ENCODE results near the gene HFE. TPM values are rescaled to one million over a fixed set of nuclear protein-coding genes. Genes with fewer than 3 reads are reported as not detected.
"Not testable (repeated sequence)": the region's sequence is repeated elsewhere in the genome, so short reads cannot be mapped to it uniquely, and the experiment has no call there.

The HFE gene, protein sequence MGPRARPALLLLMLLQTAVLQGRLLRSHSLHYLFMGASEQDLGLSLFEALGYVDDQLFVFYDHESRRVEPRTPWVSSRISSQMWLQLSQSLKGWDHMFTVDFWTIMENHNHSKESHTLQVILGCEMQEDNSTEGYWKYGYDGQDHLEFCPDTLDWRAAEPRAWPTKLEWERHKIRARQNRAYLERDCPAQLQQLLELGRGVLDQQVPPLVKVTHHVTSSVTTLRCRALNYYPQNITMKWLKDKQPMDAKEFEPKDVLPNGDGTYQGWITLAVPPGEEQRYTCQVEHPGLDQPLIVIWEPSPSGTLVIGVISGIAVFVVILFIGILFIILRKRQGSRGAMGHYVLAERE
- polyA plus RNA-seq (ENCODE audit: insufficient read length in 4 of 4), result 1 to 10 TPM; 7.4 to 8.8 (median 8.2) TPM

DNA sequence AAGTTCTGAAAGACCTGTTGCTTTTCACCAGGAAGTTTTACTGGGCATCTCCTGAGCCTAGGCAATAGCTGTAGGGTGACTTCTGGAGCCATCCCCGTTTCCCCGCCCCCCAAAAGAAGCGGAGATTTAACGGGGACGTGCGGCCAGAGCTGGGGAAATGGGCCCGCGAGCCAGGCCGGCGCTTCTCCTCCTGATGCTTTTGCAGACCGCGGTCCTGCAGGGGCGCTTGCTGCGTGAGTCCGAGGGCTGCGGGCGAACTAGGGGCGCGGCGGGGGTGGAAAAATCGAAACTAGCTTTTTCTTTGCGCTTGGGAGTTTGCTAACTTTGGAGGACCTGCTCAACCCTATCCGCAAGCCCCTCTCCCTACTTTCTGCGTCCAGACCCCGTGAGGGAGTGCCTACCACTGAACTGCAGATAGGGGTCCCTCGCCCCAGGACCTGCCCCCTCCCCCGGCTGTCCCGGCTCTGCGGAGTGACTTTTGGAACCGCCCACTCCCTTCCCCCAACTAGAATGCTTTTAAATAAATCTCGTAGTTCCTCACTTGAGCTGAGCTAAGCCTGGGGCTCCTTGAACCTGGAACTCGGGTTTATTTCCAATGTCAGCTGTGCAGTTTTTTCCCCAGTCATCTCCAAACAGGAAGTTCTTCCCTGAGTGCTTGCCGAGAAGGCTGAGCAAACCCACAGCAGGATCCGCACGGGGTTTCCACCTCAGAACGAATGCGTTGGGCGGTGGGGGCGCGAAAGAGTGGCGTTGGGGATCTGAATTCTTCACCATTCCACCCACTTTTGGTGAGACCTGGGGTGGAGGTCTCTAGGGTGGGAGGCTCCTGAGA is at the start of gene HFE:
Gene HFE (plus strand): TSS at position 146 of the 832 bp plus-strand sequence. CDS start 12 bp downstream, at position 158.
- peak in 2 of 4 donors; percentile 44 to 55 for DNase-seq (ENCODE audit: low read depth in 4 of 4, low spot score in 2 of 4)

DNA sequence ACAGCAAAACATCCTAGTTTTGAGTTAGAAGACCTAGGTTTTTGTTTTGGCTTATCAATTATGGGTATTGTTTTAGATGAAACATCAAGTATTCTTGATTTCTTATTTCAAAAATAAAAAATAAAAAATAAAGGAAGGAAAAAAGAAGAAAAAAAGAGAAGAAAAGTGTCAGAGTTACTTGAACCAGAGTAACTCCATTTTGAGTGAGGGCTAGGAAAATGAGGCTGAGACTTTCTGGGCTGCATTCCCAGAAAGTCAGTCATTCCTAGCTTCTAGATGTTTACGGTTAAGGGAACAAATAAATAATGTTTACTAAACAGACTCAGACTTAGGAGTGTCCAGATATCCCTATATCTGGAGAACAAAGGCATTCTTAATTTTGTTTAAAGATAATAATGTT is 45.3 kb upstream of the HFE start:
- no peak for DNase-seq (ENCODE audit: low read depth in 4 of 4, low spot score in 2 of 4)

DNA sequence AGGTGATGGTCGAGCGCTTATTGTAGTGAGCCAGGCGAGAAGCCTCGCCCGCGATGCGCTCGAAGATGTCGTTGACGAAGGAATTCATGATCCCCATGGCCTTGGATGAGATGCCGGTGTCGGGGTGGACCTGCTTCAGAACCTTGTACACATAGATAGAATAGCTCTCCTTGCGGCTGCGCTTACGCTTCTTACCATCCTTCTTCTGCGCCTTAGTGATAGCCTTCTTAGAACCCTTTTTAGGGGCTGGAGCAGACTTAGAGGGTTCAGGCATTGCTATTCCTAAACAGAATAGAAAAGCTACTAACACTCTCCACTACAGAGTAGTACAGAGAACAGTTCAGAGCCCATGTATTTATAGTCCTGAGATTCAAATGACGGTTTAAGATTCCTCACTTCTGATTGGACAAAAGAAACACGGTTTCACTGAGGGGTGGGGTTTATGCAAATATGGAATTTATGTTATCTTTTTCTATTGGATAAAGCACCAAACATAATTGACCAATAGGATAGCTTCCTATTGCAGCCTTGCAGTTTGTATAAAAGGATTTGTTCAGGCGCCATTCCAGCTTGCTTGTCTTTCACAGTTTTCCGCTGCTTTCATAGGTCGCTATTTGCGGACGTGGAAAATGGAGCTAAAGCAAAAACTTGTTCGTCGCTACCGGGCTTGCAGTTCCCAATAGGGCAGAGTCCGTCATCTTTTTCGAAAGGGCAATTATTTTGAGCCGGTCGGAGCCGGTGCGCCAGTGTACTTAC is 43.7 kb upstream of the HFE start:
- DNase-seq (ENCODE audit: low read depth in 4 of 4, low spot score in 2 of 4), result peak in 3 of 4 donors; percentile 96 to 98 (median 97)

DNA sequence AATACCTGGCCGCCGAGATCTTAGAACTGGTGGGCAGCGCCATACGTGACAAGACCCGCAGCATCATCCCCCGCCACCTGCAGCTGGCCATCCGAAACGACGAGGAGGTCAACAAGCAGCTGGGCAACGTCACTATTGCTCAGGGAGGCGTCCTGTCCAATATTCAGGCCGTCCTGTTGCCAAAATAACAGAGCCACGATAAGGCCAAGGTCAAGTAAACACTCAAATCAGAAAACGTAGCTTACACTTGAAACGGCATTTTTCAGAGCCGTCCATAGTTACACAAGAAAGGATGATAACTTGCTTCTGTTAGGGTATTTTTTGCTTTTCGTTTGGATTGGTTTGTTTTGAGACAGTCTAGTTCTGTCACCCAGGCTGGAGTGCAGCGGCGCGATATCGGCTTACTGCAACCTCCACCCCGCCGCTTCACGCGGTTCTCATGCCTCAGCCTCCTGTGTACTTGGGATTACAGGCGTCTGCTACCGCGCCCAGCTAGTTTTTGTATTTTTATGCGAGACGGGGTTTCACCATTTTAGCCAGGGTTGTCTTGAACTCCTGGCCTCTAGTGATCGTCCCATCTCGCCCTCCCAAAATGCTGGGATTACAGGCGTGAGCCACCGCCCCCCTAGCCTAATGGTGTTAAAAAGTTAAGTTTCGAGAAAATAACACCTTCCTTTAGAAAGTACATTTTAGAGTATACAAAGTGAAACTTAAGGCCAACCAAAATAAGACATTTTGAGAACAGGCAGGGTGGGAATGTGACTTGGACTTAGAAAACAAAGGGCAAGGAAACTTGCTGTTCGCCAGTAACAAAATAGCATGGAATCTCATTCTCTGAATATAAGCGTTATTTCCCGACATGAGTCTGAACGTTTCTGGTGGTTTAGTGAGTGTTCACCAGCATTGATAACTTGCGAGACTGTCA is 42.8 kb upstream of the HFE start:
- DNase-seq (ENCODE audit: low read depth in 4 of 4, low spot score in 2 of 4), result peak in 1 of 4 donors; percentile 51

DNA sequence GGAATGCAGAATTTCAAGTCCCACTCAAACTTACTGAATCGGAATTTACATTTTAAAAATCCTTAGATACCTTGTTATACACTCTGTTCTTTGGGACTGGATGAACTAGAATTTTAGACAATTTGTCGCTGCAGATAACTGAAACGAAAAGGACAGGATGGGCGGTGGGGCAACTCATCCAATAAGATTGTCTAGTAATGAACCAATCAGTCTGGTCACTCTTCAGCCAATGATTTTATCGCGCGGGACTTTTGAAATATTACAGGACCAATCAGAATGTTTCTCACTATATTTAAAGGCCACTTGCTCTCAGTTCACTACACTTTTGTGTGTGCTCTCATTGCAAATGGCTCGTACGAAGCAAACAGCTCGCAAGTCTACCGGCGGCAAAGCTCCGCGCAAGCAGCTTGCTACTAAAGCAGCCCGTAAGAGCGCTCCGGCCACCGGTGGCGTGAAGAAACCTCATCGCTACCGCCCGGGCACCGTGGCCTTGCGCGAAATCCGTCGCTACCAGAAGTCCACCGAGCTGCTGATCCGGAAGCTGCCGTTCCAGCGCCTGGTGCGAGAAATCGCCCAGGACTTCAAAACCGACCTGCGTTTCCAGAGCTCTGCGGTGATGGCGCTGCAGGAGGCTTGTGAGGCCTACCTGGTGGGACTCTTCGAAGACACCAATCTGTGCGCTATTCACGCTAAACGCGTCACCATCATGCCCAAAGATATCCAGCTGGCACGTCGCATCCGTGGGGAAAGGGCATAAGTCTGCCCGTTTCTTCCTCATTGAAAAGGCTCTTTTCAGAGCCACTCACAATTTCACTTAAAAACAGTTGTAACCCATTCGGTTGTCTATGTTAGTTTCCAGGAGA is 41.9 kb upstream of the HFE start:
- peak; percentile 90 to 97 (median 94) for DNase-seq (ENCODE audit: low read depth in 4 of 4, low spot score in 2 of 4)

DNA sequence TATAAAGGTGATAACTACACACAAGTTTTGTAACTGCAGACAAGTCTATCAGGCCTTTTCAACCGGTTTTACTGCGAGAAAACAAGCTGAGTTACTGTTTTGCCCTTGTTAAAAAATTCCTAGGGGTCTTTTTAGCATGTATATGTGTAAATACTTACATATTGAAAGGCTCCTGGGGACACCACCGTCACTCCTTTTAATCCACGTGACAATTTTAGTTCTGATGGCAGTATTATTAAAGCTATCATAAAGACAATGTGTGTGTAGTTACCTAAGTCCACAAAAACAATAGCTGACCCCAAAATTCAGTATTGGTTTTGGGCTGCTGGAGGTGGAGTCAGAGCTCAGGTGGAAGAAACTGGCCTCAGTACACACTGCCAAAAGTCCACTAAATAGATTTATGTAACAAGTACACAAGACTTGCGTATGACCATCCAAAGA is 41.3 kb upstream of the HFE start:
- no peak for DNase-seq (ENCODE audit: low read depth in 4 of 4, low spot score in 2 of 4)

DNA sequence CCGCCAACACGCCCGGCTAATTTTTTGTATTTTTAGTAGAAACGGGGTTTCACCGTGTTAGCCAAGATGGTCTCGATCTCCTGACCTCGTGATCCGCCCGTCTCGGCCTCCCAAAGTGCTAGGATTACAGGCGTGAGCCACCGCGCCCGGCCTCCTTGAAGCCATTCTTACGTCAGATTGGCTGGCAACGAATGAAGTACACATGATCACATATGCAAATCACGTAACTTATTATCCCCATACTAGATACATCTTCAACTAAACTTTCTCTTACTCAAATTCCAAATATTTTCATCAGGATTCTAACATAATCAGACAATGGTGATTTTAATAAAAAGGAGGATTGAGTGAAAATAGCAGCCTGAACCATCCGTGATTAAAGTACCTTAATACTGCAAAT is 39.9 kb upstream of the HFE start:
- DNase-seq (ENCODE audit: low read depth in 4 of 4, low spot score in 2 of 4), result not testable (repeated sequence)

DNA sequence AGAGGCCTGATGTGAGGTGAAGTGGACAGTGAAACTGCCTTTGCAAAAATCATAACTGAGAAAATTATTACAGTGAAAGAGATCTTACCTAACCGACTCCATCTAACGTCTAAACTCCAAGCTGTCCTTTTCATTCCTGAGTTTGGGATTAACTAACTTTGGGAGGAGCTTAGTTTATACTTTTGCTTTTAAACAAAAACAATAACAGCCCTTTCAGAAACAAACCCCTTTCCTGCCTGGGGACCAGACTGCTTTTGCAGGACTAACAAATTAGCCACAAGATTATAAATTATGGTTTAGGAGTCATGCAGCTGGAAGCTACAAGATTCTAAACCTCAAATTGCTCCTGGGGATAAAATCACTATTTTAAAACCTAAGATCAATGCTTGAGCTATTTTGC is 38.6 kb upstream of the HFE start:
- DNase-seq (ENCODE audit: low read depth in 4 of 4, low spot score in 2 of 4), result no peak

DNA sequence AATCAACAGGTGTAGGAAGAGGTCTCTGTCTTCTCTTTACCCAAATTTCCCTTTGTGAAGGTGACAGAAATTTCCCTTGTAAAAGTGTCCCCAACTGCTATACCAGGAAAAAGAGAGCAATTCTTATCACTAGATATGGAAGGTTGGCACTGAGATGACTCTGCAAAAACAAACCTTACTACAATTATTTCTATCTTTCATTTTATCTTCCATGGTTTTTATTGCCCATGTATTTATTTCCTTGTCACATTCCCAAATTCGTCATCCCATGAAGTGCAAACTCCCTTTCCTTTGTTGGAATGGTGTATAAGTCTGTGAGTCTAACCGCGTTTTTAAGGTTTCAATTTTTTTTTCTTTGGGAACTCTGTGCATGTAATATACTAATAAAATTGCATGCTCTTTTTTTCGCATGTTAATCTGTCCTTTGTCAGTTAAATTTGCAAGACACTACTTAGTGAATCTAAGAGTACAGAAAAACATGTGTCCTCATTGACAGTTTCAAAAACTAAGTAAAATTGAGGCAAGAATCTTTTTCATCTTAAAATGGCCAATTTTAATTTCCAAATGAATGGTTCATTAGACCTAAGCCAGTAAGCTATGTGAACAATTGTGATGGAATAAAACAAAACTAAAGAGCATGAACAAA is 35.4 kb upstream of the HFE start:
- no peak for DNase-seq (ENCODE audit: low read depth in 4 of 4, low spot score in 2 of 4)

DNA sequence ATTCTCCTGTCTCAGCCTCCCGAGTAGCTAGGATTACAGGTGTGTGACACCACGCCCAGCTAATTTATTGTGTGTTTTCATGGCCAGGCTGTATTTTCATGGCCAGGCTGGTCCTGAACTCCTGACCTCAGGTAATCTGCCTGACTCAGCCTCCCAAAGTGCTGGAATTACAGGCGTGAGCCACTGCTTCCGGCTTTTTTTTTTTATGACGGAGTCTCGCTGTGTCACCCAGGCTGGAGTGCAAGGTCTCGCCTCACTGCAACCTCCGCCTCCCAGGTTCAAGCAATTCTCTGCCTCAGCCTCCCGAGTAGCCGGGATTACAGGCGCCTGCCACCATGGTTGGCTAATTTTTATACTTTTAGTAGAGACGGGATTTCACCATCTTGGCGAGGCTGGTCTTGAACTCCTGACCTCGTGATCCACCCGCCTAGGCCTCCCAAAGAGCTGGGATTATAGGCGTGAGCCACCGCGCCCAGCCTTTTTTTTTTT is 34.4 kb upstream of the HFE start:
- DNase-seq (ENCODE audit: low read depth in 4 of 4, low spot score in 2 of 4), result not testable (repeated sequence)

DNA sequence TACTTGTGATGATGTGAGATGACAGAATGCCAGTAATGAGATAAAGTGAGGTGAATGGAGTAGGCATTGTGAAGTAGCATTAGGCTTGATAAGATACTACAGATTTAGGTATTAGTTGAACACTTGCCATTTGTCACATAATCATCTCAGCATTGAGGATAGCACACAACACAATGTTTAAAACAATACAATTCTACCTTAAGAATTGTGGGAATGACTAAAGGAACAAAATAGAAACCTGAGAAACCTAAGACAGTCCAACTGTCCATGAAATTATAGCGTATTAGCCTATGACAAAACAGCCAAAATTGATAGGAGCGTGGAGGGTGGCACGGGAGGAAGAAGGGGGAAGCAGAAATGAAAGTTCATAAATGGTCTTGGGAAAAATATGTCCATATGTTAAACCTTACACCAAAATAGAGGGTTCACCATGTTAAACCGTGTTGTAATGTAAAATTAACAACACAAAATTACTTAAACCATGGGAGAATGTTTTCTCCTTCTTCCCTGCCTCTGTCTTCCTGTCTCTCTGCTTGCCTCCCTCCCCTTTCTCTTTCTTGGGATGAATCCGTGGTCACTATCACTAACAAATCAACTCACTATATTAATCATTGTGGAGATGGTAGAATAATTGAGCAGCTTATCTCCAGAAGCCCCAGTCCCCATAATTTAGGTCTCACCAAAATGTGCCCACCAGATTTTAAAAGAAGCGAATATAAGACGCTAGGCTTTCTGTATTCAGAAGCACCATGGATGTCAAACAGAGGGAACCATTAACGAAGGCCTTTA is 33.0 kb upstream of the HFE start:
- no peak for DNase-seq (ENCODE audit: low read depth in 4 of 4, low spot score in 2 of 4)

DNA sequence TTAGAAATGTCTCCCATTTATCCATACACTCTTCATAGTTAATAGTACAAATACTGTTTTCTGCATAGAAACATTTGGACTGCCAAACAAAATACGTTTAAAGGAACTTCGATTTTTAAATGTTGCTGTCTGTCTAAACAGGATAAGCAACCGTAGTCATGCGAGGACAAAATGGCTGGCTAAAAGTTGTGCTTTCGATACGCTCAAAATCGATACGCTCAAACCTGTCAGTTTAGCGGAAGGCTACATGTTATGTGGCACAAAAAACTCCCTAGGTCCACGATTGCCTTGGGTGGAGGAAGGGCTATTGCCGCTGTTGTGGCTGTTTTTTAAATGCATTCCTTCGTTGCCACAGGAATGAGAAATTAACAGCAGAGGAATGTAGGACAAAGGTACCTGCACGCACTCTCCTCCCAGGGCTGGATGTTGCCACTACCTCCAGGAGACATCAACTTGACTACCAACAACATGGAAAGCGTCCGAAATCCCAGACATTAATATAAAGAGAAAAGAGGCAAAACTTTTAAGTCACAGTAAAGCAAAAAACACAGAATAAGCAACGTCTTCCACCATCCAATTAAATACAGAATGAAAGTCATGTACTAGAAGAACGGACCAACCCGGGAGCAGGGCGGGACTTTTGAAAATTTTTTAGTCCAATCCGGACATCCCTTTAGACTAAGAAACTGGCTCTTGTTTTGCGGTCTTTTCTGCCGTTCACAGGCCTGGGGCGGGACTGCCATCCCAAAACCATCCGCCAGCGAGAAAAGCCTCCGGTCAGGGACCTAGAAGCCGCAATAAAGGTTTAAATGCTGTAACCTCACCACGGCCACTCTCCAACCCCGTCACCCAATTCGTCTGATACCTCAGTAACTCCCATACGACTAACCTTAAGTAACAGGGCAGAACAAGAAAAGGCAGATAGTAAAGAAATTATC is 32.2 kb upstream of the HFE start:
- DNase-seq (ENCODE audit: low read depth in 4 of 4, low spot score in 2 of 4), result peak; percentile 89 to 95 (median 92)

DNA sequence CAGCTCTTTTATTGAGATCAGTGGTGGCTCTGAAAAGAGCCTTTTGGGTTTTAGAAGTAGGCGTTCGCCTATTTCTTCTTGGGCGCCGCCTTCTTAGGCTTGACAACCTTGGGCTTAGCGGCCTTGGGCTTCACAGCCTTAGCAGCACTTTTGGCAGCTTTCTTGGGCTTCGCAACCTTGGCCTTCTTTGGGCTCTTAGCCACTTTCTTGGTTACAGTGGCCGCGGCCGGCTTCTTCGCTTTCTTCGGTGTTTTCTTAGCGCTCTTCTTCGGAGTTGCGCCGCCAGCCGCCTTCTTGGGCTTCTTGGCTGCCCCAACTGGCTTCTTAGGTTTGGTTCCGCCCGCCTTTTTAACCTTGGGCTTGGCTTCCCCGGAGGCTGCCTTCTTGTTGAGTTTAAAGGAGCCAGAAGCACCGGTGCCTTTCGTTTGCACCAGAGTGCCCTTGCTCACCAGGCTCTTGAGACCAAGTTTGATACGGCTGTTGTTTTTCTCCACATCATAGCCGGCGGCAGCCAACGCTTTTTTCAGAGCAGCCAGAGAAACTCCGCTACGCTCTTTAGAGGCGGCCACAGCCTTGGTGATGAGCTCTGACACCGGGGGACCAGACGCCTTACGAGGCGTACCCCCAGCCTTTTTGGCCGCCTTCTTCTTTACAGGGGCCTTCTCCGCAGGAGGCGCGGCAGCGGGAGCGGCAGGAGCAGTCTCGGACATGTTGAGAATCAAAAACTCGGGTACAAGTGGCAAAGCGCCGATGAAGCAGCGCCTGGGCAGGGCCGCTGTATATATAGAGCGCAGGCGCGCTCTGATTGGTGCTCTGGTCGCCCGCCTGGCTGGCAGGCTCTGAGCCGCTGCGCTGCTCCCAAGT is 31.3 kb upstream of the HFE start:
- DNase-seq (ENCODE audit: low read depth in 4 of 4, low spot score in 2 of 4), result peak; percentile 86 to 95 (median 92)

DNA sequence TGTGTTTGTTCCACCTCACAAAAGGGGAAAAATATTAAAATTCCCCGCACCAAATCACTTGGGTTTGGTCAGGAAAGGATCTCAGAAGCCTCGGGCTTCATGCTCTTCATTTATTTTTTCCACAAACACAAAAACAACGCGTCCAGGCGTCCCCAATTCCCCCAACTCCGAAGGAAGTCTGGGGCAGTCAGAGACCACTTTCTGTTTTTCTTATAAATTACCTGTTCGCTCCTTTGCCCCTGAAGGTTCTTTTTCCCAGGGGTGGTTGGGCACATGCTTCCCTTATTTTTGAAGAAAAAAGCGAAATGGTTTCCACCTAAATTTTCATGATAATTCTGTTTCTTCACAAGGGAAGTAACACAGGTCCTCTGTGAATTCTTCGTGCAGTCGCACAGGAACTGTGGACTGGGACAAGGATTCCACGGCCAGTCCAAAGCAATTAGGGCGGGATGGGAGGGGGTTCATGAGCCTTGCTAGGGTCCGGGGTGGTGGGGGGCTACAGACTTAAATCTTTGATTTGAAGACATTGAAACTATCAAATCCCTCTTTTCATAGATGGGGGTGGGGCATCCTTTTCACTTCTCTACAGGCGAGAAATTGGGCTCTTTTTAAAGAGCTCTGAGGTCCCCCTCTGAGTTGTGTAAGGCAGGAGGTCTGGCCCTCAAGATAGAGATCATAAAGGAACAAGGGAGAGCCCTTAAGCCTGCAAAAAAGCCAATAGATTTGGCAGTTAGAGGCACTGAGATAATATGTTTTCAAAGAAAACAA is 30.5 kb upstream of the HFE start:
- peak in 3 of 4 donors; percentile 53 to 96 (median 56) for DNase-seq (ENCODE audit: low read depth in 4 of 4, low spot score in 2 of 4)

DNA sequence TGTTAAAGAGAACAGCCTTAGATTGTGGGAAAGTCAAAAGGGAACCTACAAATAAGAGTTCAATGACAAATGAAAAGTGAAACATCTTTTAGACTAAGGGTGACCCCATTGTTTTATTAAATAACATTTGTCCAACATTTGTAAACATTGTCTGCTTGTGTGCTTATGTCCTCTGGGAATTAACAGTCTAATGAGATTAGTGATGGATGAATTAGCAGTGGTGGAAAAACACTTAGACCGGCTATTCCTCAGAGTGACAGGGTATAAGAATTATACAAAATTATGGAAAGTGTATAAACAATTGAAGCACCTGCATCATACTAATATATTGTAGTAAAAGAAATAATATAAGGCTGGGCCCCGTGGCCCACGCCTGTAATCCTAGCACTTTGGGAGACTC is 29.3 kb upstream of the HFE start:
- no peak for DNase-seq (ENCODE audit: low read depth in 4 of 4, low spot score in 2 of 4)
